COR-L47 (cell line): ENCODE data around the gene PRND.
"Not testable (repeated sequence)": the region's sequence is repeated elsewhere in the genome, so short reads cannot be mapped to it uniquely, and the experiment has no call there.

ENCODE experiments used
- DNase-seq: peaks from one replicate; lab custom pipeline; 2025; lab: John Stamatoyannopoulos, UW

The PRND gene

DNA sequence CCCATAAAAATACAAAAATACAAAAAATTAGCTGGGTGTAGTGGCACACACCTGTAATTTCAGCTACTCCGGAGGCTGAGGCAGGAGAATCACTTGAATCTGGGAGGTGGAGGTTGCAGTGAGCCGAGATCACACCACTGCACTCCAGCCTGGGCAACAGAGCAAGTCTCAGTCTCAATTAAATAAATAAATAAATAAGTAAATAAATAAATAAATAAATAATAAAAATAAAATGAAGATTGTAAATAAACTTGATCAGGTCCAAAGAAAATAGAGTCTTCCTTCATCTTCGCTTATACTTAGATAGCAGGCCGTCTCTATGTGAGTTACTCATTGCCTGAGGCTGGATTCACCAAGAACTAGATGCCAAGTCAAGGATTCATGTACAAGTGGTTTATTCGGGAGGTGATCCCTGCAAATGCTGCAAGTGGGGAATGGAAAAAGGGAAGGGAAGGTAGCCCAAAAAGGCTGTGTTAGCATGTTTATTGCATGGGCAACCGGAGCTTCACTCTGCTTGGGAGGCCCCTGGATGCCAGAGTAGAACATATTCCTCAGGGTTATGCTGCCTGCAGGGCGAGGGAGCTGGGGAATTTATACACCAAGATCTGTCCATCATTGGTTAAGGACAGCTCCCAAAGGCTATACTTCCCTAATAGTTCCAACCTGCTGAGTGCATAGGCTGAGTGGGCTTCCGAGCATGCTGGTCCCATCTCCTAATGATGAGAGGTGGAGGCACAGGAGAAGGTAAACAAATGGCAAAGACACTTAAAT, 16.3 kb downstream of the PRND start:
- no peak for DNase-seq

DNA sequence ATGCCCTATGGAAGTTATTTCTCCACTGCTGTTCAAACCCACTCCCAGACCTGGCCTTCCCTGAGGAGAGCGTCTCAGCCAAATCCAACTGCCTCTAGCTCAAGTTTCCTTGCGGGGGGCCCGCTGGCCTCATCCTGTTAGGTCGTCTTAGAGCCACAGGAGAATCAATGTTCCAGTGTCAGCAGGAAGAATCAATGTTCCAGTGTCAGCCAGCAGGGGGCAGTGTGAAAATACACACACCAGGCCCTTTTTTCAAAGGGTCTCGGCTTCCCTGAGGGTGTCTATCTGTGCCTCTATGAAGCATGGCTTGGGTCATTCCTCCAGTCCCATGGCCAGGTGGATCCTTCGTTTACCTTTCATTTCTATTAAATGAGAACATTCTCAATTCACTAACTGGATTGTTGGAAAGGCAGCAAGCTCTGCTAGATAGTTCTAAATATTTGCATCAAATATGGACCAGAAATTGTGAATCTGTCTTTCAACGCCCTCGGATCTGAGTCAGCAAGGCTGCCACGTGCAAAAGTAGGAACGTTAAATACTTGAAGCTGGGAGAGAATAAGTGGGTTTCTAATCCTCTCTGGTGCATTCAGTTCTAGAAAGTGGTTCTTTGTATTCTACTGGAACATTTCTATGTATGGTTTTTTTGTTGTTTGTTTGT, 19.2 kb downstream of the PRND start:
- peak; percentile 20 for DNase-seq

DNA sequence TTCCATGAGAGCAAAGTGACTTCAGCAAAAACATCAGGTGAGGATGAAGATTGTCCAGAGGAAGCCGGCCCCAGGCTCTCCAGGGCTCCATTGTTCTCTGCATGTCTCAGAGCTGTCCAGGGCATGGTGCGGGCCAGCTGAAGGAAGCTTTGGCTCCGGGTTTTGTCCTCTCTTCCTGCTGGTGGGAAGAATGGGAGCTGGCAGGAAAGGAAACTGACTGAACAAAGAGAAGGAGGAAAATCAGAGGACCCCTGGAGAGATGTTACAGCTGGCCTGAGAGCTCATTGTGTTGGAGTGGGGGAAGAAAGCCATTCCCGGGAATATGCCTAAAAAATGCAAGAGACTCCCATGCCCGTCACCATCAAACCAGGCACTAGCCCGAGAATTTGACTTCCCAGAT, 27.1 kb downstream of the PRND start:
- peak; percentile 10 for DNase-seq

DNA sequence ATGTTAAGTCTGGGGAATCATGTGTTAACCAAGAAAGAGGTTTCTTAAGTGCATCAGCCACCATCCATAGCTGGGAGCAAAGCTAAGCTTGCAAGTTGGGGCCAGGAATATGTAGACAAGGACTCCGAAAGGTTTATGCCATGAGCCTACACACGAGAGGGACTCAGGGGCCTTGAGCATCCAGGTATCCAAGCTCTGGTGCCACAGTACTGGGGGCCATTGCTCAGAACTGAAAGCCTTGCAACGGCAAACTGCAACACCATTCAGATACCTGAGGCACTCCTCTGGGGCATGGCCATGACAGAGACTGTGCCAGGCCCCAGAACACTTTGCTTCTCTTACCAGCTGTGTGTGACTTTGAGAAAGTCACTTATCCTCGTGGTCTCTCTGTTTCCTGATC, 27.6 kb downstream of the PRND start:
- no peak for DNase-seq

DNA sequence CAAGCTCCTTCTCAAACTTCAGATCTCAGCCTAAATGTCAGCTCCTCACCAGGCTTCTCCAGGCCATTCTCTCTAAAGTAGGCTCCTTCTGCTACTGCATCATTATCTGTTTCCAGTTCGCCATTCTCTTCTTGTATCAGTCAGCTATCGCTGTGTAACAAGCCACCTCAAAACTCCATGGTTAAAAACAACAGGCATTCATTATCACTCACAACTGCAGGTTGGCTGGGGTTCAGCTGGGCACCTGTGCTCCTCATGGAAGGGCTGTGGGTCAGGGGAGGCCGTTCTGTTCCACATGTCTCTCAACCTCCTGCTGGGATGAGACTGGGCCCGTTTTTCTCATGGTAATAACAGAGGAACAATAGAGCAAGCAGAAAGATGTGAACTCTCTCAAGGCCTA, 28.7 kb downstream of the PRND start:
- no peak for DNase-seq

DNA sequence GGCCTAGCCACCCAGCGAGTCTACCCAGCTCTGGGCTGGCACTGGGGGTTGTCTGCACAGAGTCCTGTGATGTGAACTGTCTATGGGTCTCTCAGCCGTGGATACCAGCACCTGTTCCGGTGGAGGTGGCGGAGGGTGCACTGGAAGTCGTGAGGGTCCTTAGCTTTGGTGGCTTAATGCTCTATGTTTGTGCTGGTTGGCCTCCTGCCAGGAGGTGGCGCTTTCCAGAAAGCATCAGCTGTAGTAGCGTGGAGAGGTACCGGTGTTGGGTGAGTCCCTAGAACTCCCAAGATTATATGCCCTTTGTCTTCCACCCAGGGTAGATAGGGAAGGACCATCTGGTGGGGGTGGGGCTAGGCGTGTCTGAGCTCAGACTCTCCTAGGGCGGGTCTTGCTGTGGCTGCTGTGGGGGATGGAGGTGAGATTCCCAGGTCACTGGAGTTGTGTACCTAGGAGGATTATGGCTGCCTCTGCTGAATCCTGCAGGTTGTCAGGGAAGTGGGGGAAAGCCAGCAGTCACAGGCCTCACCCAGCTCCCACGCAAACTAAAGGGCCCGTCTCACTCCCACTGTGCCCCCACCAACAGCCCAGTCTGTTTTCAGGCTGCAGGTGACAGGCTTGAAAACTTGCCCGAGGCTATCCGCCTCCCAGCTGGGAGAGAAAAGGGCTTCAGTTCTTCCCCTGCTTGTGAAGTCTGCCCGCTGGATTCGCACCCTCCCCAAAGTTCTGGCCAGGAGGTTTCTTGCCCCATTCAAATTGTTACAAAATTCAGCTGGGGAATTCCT, 37.6 kb downstream of the PRND start:
- peak; percentile 37 for DNase-seq

DNA sequence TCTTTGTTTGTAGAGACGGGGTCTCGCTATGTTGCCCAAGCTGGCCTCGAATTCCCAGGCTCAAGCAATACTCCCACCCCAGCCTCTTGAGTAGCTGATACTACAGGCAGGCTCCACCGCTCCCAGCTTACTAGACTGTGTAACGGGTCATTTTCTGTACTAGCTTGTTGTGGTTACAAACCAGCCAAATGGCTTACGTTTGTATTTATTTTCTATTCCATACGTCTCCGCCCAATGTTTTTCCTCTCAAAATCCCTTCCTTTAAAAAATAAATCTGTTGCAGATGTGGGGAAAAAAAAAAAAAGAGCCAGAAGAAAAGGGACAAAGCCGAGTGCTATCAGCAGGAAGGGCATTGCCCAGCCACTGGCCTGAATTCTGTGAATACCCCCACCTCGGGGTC, 41.6 kb downstream of the PRND start:
- DNase-seq, result no peak

DNA sequence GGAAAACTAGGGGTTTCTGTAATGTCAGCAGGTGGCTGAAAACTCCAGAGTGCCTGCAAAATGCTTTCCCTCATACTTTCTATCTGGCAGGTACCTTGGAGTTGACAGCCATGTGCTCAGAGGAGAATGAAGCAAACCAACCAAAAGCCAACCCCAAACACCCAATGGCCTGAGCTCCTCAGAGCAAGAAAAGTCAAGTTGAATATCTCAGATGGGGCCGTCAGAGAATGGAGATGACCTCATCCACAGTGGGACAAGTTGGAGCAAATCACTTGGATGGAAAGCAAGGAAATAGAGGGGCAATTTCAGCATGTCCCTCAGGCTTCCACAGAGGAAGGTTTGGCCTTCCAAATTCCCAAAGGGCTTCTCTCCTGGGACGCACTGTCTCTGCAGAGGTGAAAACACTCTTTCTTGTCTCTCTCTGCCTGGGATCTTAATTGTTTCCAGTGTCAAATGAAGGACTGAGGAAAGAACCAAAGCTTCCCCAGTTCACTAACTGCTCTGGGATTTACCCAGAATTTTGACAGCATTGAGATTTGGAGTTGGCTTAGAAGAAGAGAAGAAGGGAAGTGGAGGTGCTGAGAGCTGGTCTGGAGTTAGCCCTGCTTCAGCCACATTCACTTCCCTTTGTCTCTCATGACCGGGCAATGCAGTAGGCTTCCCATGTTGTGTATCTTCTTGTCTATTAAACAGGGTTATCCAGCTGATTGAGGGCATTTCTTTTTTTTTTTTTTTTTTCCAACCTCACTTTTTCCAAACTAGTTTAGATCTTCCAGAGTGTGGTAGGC, 42.2 kb downstream of the PRND start:
- DNase-seq, result no peak

DNA sequence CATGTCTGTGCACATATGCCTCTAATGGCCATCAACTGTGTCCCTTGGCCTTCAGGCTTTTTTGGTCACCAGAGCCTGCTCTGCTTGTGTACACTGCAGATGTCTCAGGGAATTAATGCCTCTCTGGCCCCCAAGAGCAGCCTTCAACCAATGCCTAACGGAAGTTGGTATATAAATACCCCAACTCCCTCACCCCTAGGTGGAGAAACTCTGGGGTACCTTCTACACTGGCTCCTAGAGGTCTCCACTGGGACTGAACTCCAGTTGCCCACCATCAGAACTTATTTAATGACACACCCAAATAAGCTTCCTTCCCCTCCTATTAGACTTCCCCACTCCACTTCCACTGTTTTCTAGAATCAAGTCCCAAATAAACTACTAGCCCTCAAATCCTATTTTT, 43.1 kb downstream of the PRND start:
- no peak for DNase-seq

DNA sequence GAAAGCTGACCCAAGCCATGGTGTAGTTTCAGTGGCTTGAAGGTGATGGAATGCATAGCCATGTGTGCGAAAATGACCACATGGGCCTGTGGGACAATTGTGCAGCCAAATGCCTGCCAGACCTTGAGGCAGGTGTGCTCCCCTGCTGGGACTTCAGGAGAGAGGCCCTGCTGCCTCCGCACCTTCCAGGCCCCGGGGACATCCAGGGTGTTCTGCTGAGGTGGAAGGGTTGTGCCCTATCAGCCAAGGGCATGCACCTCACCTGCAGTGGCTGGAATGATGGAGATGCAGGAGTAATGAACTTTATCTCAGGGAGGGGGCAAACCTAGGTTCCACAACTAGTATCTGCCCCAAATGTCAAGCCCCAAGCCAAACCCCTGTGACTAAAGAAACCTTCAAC, 44.0 kb downstream of the PRND start:
- no peak for DNase-seq

DNA sequence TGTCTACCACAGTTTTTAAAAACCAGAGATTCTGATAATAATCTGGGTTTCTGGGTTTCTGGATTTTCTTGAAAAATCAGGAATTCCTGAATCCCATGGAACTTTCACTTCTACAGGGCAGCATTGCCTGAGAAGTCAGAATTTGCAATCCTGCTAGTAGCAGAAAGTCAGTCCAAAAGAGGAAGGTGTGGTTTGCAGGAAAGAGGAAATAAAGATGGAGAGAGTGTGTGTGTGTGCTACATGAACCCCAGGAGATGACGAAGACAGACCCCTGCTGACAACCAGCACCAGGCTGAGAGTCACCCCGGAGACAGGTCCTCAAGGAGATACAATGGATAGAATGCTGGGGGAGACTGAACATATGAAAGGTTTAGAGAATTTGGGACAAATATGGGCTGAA, 44.9 kb downstream of the PRND start:
- DNase-seq, result no peak

DNA sequence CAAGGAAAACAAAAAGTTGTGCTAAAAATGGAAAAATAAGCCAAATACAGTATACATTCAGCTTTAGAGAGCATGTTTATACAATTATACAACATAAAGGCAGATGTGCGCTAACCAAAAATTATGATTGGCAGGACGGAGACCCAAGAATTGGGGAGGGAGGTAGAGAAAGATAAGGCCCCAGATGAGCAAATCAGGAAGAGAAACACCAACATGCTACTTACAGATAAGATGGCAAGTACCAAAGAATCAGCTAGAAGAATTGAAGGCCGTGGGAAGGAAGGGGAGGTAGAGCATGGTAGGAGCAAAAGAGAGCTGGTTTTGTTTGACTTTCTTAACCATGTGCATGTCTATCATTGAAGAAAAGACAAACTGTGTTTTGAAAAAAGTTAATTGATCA, 45.4 kb downstream of the PRND start:
- DNase-seq, result no peak

DNA sequence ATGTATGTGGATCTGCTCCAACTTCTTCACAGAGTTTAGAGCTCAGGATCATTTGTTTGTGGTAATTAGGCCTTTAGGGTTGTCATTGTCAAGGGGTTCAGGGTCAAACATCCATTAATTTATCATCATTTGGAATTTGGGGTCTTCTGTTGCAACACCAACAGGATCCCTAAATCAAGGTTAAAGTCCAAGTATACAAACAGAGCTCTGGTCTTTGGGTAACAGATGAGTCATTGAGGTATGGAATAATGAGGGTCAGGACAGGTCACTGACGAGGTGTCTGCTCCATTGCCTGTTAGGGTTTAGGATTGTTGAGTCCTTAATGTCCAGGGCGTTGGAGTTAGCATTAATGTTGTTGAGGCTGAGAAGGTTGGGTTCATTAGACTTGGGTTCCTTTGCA, 47.6 kb downstream of the PRND start:
- no peak for DNase-seq

DNA sequence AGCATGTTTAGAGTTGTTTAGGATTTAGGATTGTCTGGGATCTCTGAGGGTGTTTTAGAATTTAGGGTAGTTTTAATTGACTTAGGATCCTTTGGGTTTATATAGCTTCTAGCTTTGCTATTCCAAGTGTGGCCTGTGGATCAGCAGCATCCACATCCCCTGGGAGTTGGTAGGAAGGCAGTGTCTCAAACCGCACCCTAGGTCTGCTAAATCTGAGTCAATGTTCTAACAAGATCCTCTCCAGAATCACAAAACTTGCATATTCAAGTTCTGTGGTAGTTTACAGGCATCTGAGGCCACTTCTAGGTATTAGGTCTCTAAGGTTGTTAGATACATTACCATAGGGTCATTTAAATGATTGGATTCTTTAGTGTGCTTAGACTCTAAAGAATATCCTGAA, 48.3 kb downstream of the PRND start:
- DNase-seq, result no peak

DNA sequence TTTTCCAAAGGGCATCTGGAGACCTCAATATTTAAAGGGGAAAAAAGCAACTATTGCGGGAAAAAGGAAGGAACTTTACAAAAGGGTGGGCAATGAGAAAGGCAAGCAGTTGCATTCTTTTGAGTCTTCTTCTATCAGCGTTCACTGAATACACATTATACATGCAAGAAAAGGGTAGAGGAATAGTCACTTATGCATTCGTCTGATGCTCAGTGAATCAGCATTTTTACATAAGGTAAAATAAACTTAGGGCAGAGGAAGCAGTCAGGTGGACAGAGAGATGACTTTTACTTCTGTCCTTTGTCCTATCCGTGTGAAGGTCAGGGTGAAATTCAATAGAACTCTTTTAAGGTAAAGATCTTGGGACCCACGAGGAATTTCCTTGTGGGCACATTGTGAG, 49.3 kb downstream of the PRND start:
- DNase-seq, result no peak

DNA sequence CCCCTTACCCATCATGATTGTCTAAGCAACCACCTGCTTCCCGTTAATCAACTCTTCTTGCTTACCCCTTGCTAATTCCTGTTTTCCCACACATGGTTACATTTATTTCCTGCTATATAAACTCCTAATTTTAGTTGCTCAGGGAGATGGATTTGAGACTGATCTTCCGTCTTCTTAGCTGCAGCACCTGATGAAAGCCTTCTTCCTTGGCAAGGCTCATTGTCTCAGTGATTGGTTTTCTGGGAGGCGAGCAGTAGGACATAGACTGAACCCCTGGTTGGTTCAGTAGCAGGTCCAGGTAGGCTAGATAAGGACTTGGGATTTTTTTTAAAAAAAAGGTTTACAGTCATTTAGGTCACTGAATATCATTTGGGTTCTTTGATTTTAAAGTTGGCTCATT, 50.4 kb downstream of the PRND start:
- no peak for DNase-seq

DNA sequence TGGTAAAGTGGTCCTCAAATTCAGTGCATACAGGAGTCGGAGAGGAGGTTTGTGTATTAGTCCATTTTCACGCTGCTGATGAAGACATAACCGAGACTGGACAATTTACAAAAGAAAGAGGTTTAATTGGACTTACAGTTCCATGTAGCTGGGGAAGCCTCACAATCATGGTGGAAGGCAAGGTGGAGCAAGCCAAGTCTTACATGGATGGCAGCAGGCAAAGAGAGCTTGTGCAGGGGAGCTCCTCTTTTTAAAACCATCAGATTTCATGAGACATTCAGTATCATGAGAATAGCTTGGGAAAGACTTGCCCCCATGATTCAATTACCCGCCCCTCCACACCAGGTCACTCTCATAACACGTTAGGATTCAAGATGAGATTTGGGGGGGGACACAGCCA, 51.3 kb downstream of the PRND start:
- DNase-seq, result not testable (repeated sequence)

DNA sequence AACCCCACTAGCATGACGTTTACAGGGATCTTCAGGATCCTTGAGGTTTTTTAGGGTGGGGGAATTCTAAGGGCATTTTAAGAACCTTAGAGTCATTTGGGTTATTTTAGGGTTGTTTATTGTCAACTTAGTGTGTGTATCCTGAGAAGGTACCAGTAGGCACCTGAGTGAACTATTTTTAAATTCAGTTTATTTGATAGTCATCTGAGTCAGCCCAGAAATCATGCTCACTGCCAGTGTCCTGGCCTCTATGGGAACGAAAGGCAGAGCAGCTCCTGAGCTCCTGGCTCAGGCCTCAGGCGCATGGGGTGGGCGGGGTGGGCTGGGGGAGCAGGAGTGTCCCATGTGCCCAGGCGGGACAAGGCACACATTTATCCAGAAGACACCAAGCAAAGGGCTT, 52.0 kb downstream of the PRND start:
- no peak for DNase-seq

DNA sequence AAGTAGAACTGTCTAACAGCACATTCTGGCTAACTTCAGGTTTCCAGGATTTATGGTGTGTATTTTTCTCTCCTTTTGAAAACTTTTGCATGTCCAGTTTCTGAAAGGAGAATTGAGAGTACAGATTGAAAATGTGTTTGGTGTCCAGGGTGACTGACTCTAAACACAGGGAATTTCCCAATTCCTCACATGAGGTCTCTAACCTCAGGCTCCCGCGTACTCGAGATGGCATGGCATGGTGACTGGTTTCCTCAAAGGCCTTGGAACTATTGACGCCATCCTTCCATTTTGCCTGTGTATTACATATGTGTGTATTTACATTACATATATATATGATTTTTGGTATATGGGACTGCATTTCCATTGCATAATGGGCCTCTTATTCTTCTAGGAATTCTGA, 52.5 kb downstream of the PRND start:
- no peak for DNase-seq

DNA sequence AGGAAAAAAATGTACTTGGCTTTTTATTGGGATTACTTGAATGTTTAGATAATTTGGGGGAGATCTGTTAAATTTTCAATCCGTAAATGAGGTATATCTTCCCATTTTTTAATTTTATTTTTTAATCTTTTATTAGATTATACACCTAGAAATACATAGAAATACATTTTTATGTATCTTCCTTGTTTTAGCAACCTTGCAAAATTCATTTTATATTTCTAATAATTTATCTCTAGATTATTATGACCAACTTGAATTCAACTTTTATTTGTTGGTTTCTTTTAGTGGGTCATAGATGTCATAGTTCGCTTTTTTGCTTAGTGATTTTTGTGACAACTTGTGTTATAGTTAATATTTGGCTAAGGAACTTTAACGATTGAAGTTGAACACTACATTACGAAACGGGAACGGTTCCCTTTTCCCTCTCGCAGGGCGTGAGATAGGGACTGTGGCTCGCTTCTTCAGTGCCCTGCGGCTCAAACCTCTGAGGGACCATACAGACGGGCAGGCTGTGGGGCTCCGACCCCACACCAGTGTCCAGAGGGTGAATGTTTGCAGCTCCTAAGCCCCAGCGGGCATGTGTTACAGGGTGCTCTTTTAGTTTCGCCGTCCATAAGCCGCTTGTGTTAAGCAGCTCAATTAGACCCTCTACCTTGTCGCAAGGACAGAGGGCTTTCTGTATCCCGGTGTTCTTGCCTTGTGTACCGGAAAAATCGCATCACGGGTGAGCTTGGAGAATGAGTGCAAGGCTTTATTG, 53.8 kb downstream of the PRND start:
- DNase-seq, result no peak

DNA sequence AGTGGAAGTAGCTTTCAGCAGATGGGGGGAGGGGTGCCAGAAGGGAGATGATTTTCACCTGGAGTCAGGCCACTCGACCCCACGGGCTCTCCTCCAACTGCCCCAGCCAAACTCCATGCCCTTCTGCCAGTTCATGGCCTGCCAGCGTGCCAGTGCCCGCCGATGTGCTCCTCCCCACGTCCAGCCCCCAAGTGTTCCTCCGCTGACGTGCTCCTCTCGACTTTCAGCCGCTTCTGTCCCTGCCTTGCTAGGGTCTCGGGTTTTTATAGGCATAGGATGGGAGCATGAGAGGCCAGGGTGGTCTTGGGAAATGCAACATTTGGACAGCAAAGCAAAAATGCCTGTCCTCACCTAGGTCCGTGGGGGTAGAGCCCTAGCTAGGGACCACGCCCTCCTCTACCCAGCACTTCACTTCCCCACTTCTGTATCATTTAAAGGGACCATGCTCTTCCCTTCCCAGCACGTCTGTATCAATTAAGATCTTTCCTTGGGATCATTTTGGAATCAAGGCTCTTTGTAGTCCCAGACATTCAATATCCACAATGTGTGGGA, 54.4 kb downstream of the PRND start:
- no peak for DNase-seq
